ENCODE data around the gene MOV10. TPM values are rescaled to one million over a fixed set of nuclear protein-coding genes. Genes with fewer than 3 reads are reported as not detected.

Gene MOV10
- total and polyA plus RNA-seq, 9 of the 15 experiments (the other 6 are each of a cell fraction or from before 2014, with no cell fraction given), result 16.7 to 105 (median 49.5) TPM

DNA sequence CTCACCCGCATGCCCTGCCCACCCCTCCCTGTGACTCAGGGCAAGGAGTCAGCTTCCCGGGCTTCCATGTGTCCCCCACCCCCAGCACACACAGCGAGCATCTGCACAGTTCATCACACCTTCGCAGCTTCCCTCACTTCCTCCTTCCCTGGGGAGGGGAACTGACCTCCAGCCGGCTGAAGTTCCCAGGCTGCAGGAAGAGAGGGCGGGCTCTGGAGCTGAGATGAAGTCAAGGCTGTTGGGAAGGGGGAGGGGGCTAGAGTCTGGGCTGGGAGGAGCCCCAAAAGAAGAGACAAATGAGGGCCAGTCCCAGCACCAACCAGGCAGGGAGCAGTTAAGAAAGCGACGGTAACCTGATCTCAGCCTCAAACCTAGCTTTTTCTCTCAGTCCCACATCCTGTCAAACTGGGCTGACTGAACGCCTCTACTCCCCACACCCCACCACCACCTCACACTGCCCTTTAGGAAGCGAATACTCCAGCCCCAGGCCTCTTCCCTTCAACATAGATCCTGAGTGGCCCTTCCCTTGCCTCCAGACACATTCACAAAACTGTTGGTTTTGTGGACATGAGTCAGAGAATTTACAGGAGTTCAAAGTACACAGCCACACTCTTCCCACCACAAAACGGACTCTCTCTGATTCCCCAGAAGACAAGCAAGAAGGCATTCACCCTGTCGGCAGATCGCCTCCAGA, 30.6 kb downstream of the MOV10 start (continued):
- TF ChIP-seq TEAD2 (tag; IDR thresholded peaks at IDR 0.05) (no peak), TCF3 (CRISPR knock-in tag; IDR thresholded peaks at IDR 0.05) (no peak), KLF6 (CRISPR knock-in tag; IDR thresholded peaks at IDR 0.05; ENCODE audit: borderline replicate concordance) (no peak), PHF21A (IDR thresholded peaks at IDR 0.05; ENCODE audit: borderline replicate concordance, low read depth) (no peak), HIVEP1 (CRISPR knock-in tag; IDR thresholded peaks at IDR 0.05) (no peak), HNRNPL (IDR thresholded peaks at IDR 0.05; ENCODE audit: low read depth, low read length) (no peak), PCBP2 (IDR thresholded peaks at IDR 0.05; ENCODE audit: low read depth, low read length, poor library complexity, severe bottlenecking) (no peak), CHCHD3 (CRISPR knock-in tag; IDR thresholded peaks at IDR 0.05) (no peak), KAT7 (CRISPR knock-in tag; IDR thresholded peaks at IDR 0.05; ENCODE audit: borderline replicate concordance) (peak; percentile 45; the same call in 1 of the 2 replicates), SIX5 (IDR thresholded peaks at IDR 0.05; ENCODE audit: borderline replicate concordance in 1 of 2, insufficient read depth in 1 of 2, low read depth in 1 of 2, low read length in 2 of 2) (peak in 1 of 2 experiments; percentile 39; a peak in 2 of 4 replicates), BRF1 (IDR thresholded peaks at IDR 0.05; ENCODE audit: borderline replicate concordance, extremely low read depth, insufficient read length) (no peak), ZNF583 (CRISPR knock-in tag; IDR thresholded peaks at IDR 0.05) (no peak), ETV5 (CRISPR knock-in tag; IDR thresholded peaks at IDR 0.05; ENCODE audit: low read depth) (peak; percentile 69)
- TF ChIP-seq, protein P1, sequence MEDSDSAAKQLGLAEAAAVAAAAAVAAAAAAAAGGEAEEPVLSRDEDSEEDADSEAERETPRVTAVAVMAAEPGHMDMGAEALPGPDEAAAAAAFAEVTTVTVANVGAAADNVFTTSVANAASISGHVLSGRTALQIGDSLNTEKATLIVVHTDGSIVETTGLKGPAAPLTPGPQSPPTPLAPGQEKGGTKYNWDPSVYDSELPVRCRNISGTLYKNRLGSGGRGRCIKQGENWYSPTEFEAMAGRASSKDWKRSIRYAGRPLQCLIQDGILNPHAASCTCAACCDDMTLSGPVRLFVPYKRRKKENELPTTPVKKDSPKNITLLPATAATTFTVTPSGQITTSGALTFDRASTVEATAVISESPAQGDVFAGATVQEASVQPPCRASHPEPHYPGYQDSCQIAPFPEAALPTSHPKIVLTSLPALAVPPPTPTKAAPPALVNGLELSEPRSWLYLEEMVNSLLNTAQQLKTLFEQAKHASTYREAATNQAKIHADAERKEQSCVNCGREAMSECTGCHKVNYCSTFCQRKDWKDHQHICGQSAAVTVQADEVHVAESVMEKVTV (CRISPR knock-in tag; IDR thresholded peaks at IDR 0.05), result no peak
- TF ChIP-seq, protein P2, sequence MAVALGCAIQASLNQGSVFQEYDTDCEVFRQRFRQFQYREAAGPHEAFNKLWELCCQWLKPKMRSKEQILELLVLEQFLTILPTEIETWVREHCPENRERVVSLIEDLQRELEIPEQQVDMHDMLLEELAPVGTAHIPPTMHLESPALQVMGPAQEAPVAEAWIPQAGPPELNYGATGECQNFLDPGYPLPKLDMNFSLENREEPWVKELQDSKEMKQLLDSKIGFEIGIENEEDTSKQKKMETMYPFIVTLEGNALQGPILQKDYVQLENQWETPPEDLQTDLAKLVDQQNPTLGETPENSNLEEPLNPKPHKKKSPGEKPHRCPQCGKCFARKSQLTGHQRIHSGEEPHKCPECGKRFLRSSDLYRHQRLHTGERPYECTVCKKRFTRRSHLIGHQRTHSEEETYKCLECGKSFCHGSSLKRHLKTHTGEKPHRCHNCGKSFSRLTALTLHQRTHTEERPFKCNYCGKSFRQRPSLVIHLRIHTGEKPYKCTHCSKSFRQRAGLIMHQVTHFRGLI (CRISPR knock-in tag; IDR thresholded peaks at IDR 0.05), result no peak
- TF ChIP-seq, protein P3, sequence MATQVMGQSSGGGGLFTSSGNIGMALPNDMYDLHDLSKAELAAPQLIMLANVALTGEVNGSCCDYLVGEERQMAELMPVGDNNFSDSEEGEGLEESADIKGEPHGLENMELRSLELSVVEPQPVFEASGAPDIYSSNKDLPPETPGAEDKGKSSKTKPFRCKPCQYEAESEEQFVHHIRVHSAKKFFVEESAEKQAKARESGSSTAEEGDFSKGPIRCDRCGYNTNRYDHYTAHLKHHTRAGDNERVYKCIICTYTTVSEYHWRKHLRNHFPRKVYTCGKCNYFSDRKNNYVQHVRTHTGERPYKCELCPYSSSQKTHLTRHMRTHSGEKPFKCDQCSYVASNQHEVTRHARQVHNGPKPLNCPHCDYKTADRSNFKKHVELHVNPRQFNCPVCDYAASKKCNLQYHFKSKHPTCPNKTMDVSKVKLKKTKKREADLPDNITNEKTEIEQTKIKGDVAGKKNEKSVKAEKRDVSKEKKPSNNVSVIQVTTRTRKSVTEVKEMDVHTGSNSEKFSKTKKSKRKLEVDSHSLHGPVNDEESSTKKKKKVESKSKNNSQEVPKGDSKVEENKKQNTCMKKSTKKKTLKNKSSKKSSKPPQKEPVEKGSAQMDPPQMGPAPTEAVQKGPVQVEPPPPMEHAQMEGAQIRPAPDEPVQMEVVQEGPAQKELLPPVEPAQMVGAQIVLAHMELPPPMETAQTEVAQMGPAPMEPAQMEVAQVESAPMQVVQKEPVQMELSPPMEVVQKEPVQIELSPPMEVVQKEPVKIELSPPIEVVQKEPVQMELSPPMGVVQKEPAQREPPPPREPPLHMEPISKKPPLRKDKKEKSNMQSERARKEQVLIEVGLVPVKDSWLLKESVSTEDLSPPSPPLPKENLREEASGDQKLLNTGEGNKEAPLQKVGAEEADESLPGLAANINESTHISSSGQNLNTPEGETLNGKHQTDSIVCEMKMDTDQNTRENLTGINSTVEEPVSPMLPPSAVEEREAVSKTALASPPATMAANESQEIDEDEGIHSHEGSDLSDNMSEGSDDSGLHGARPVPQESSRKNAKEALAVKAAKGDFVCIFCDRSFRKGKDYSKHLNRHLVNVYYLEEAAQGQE (IDR thresholded peaks at IDR 0.05; ENCODE audit: borderline replicate concordance), result peak; percentile 23; the same call in 1 of the 2 replicates
- TF ChIP-seq, protein P3 (CRISPR knock-in tag; IDR thresholded peaks at IDR 0.05; ENCODE audit: low read depth), result no peak
